Thyroid gland (tissue), 4 donors: ENCODE results near the gene SLC25A1. TPM values are rescaled to one million over a fixed set of nuclear protein-coding genes. Genes with fewer than 3 reads are reported as not detected.
A peak's percentile ranks its signal among the peaks of the same experiment; 100 is the strongest.

Experiments used
- DNase-seq, 2 donors: peaks; one replicate each; pipeline ENCODE4 v3.0.0-alpha.2; 2019
- H3K27ac ChIP-seq, 3 donors: fragments of 200-600 bp; sonication (generic); 1 replicate in 2 of 3; 2 replicates in 1 of 3; pipeline ENCODE4 v1.5.1; 2016 to 2019; ENCODE audit warnings: mild to moderate bottlenecking in 1 of 3, moderate library complexity in 1 of 3
- H3K27me3 ChIP-seq: fragments of 200-600 bp; sonication (generic); one replicate; pipeline ENCODE4 v1.5.1; 2019
- H3K36me3 ChIP-seq, 2 donors: fragments of 200-600 bp; sonication (generic); one replicate each; pipeline ENCODE4 v1.5.1; 2016 to 2019
- H3K4me1 ChIP-seq, 2 donors: fragments of 200-600 bp; sonication (generic); one replicate each; pipeline ENCODE4 v1.5.1; 2017 to 2019
- H3K4me3 ChIP-seq, 3 donors: fragments of 200-600 bp; sonication (generic); replicated peaks in 1 of 3; 1 replicate in 2 of 3; 2 replicates in 1 of 3; pipeline ENCODE4 v1.5.1; 2016; ENCODE audit warnings: mild to moderate bottlenecking in 1 of 3
- H3K9me3 ChIP-seq: fragments of 200-600 bp; sonication (generic); one replicate; pipeline ENCODE4 v1.5.1; 2017
- CTCF ChIP-seq, 6 experiments: fragments of 200-600 bp in 3 of 6; fragments of 450-650 bp in 3 of 6; sonication (generic) in 3 of 6; IDR thresholded peaks; one replicate each; pipeline ENCODE4 v1.5.1; 2016 to 2019; ENCODE audit warnings: antibody characterized with exemption in 6 of 6, mild to moderate bottlenecking in 2 of 6, inconsistent platforms in 1 of 6, moderate library complexity in 1 of 6
- POLR2A ChIP-seq, 2 donors: fragments of 450-650 bp; IDR thresholded peaks; one replicate each; pipeline ENCODE4 v1.6.1; 2017; ENCODE audit warnings: antibody characterized with exemption in 2 of 2, mild to moderate bottlenecking in 2 of 2, moderate library complexity in 1 of 2
- WGBS, 2 donors: methylation state at CpG; one replicate each; pipeline ENCODE4 v1.1.5; 2017; 5-methylcytosine and 5-hydroxymethylcytosine counted together
- intact Hi-C: fragments of 100-400 bp; cut with DNase I; formaldehyde crosslinking; loops from one replicate; pipeline ENCODE4 v1.15.1; 2023
- total RNA-seq, 4 donors: library from RNA; depleted of rRNA; stranded (reverse); fragments of >200 nt; gene quantifications; one replicate each; pipeline ENCODE4 v1.2.3, GENCODE V29; 2016

The SLC25A1 gene
- total RNA-seq, 4 donors from 2014 or later, result 38.7 to 79.9 (median 62.1) TPM

GRCh38 chr22:19187716-19188563 lies 9.4 kb upstream of the SLC25A1 start:
- 83 to 100% methylated on average over 3 to 4 of the region's 6 CpGs for WGBS, 2 donors
- Histone ChIP-seq H3K36me3 (peaks cover 0 to 5% of the 10 kb centered on the region in 2 donors), H3K27me3 (no peaks in the 10 kb centered on the region), H3K9me3 (no peaks in the 10 kb centered on the region), H3K4me1 (peaks cover 0 to 12% of the 10 kb centered on the region in 2 donors), H3K27ac (no peak overlapping the region), H3K4me3 (no peak overlapping the region)
- DNase-seq, result no peak
- TF ChIP-seq CTCF (IDR thresholded peaks at IDR 0.05), result no peak
- TF ChIP-seq POLR2A (IDR thresholded peaks at IDR 0.05), result no peak
- intact Hi-C loops, result loop anchor here (10.0 kb wide), 1 partner anchor 287 kb away; the partner anchor contains the start of genes CDC45 and UFD1

- peaks cover 0 to 5% of the 10 kb centered on the region in 2 donors for H3K36me3 ChIP-seq
- no peaks in the 10 kb centered on the region for H3K9me3 ChIP-seq
- no peak overlapping the region for H3K4me3 ChIP-seq
- 90 to 91% methylated on average over 16 to 18 of the region's 20 CpGs for WGBS, 2 donors
- no peak for TF ChIP-seq POLR2A (IDR thresholded peaks at IDR 0.05)
- no peak for TF ChIP-seq CTCF (IDR thresholded peaks at IDR 0.05)
- DNase-seq, result no peak
- peaks cover 0 to 37% of the 10 kb centered on the region in 2 donors for H3K4me1 ChIP-seq
- H3K27ac ChIP-seq, result peak overlapping the region; percentile 53 to 71 (median 70)
- intact Hi-C loops, result loop anchor here (10.0 kb wide), 1 partner anchor 290 kb away; the partner anchor contains the start of genes CDC45 and UFD1
- no peaks in the 10 kb centered on the region for H3K27me3 ChIP-seq
These were observed 5.9 kb upstream of the SLC25A1 start for GRCh38 chr22:19184276-19184997.

GRCh38 chr22:19183216-19183615 lies 4.7 kb upstream of the SLC25A1 start:
- H3K27me3 ChIP-seq, result no peaks in the 10 kb centered on the region
- no peak overlapping the region for H3K4me3 ChIP-seq
- no peaks in the 10 kb centered on the region for H3K9me3 ChIP-seq
- TF ChIP-seq POLR2A (IDR thresholded peaks at IDR 0.05) (no peak), CTCF (IDR thresholded peaks at IDR 0.05) (no peak)
- peak overlapping the region in 1 of 3 donors; percentile 39 for H3K27ac ChIP-seq
- peaks cover 0 to 5% of the 10 kb centered on the region in 2 donors for H3K36me3 ChIP-seq
- peaks cover 5 to 43% of the 10 kb centered on the region in 2 donors for H3K4me1 ChIP-seq
- peak; percentile 44 to 50 for DNase-seq
- 83% methylated on average over 1 of the region's 9 CpGs; no CpG with 5 or more reads in 1 of the 2 donors for WGBS, 2 donors
- intact Hi-C loops, result loop anchor here (10.0 kb wide), 1 partner anchor 292 kb away; the partner anchor contains the start of genes CDC45 and UFD1

- peak in 1 of 2 donors; percentile 49 for DNase-seq
- TF ChIP-seq POLR2A (IDR thresholded peaks at IDR 0.05) (no peak), CTCF (IDR thresholded peaks at IDR 0.05) (no peak)
- H3K4me3 ChIP-seq, result no peak overlapping the region
- peaks cover 0 to 2% of the 10 kb centered on the region in 2 donors for H3K36me3 ChIP-seq
- 53 to 73% methylated on average over 5 to 6 of the region's 9 CpGs for WGBS, 2 donors
- intact Hi-C loops, result loop anchor here (10.0 kb wide), 1 partner anchor 292 kb away; the partner anchor contains the start of genes CDC45 and UFD1
- no peaks in the 10 kb centered on the region for H3K27me3 ChIP-seq
- peak overlapping the region in 1 of 3 donors; percentile 39 for H3K27ac ChIP-seq
- H3K4me1 ChIP-seq, result peaks cover 8 to 46% of the 10 kb centered on the region in 2 donors
- no peaks in the 10 kb centered on the region for H3K9me3 ChIP-seq
These were observed 4.1 kb upstream of the SLC25A1 start for GRCh38 chr22:19182472-19183157.
